ENCODE data around the gene CYP4F12. TPM values are rescaled to one million over a fixed set of nuclear protein-coding genes. Genes with fewer than 3 reads are reported as not detected.

Gene CYP4F12
- 5.8 TPM for total RNA-seq
- long read RNA-seq, partial matches to known transcripts = 0 of 1 reads
- long read RNA-seq, other reads (novel, unspliced or antisense) = 1 of 1 reads

GRCh38 chr19:15672580-15673175 lies at the start of gene CYP4F12:
CYP4F12 (plus strand) TSS chr19:15673087; CDS start chr19:15673530, 443 bp downstream.
- DNase-seq (ENCODE audit: missing footprints) (peak; percentile 93), ATAC-seq (peak; percentile 98)
- intact Hi-C loops (cut with DNase I) = loop anchor here (5.0 kb wide), 1 partner anchor 110 kb away; no protein-coding TSS in a partner anchor

- no peak for DNase-seq (ENCODE audit: missing footprints)
- ATAC-seq = no peak
- intact Hi-C loops (cut with DNase I) = no loop called here
Measured at GRCh38 chr19:15623711-15624318, 49.1 kb upstream of the CYP4F12 start.

- ATAC-seq = no peak
- DNase-seq (ENCODE audit: missing footprints) = no peak
- intact Hi-C loops (cut with DNase I) = loop anchor here (1.0 to 2.0 kb wide), 3 partner anchors 182 to 554 kb away; no protein-coding TSS in a partner anchor
Measured at GRCh38 chr19:15628236-15629002, 44.5 kb upstream of the CYP4F12 start.

GRCh38 chr19:15629003-15629880 lies 43.6 kb upstream of the CYP4F12 start:
- DNase-seq (ENCODE audit: missing footprints) = peak; percentile 92
- peak; percentile 81 for ATAC-seq
- intact Hi-C loops (cut with DNase I) = loop anchor here (1.0 to 2.0 kb wide), 3 partner anchors 181 to 554 kb away; no protein-coding TSS in a partner anchor

GRCh38 chr19:15631817-15632216 lies 41.1 kb upstream of the CYP4F12 start:
- no peak for ATAC-seq
- intact Hi-C loops (cut with DNase I) = loop anchor here (5.0 kb wide), 1 partner anchor 125 kb away; no protein-coding TSS in a partner anchor
- DNase-seq (ENCODE audit: missing footprints) = no peak

- DNase-seq (ENCODE audit: missing footprints) = no peak
- intact Hi-C loops (cut with DNase I) = loop anchor here (5.0 kb wide), 1 partner anchor 124 kb away; no protein-coding TSS in a partner anchor
- peak; percentile 28 for ATAC-seq
Measured at GRCh38 chr19:15633082-15633835, 39.6 kb upstream of the CYP4F12 start.

- DNase-seq (ENCODE audit: missing footprints) (no peak), ATAC-seq (no peak)
- intact Hi-C loops (cut with DNase I) = loop anchor here (5.0 kb wide), 1 partner anchor 123 kb away; no protein-coding TSS in a partner anchor
Measured at GRCh38 chr19:15634105-15634504, 38.8 kb upstream of the CYP4F12 start.

GRCh38 chr19:15635016-15635805 lies 37.7 kb upstream of the CYP4F12 start:
- DNase-seq (ENCODE audit: missing footprints) = no peak
- no peak for ATAC-seq
- intact Hi-C loops (cut with DNase I) = no loop called here

- no peak for ATAC-seq
- intact Hi-C loops (cut with DNase I) = no loop called here
- no peak for DNase-seq (ENCODE audit: missing footprints)
Measured at GRCh38 chr19:15636026-15636425, 36.9 kb upstream of the CYP4F12 start.

GRCh38 chr19:15639596-15639995 lies 33.3 kb upstream of the CYP4F12 start:
- ATAC-seq (no peak), DNase-seq (ENCODE audit: missing footprints) (no peak)
- intact Hi-C loops (cut with DNase I) = no loop called here

GRCh38 chr19:15640294-15640903 lies 32.5 kb upstream of the CYP4F12 start, which contains the start of gene CYP4F3:
CYP4F3 (plus strand) TSS chr19:15640897; CDS start chr19:15641416, 519 bp downstream.
- peak; percentile 90 for DNase-seq (ENCODE audit: missing footprints)
- intact Hi-C loops (cut with DNase I) = no loop called here
- peak; percentile 90 for ATAC-seq

- DNase-seq (ENCODE audit: missing footprints) (no peak), ATAC-seq (peak; percentile 3)
- intact Hi-C loops (cut with DNase I) = no loop called here
Measured at GRCh38 chr19:15640904-15641597, 31.8 kb upstream of the CYP4F12 start.

GRCh38 chr19:15641901-15642491 lies 30.9 kb upstream of the CYP4F12 start:
- intact Hi-C loops (cut with DNase I) = no loop called here
- DNase-seq (ENCODE audit: missing footprints) (no peak), ATAC-seq (no peak)

GRCh38 chr19:15642807-15643206 lies 30.1 kb upstream of the CYP4F12 start:
- no peak for DNase-seq (ENCODE audit: missing footprints)
- intact Hi-C loops (cut with DNase I) = no loop called here
- ATAC-seq = no peak

GRCh38 chr19:15643387-15643786 lies 29.5 kb upstream of the CYP4F12 start:
- intact Hi-C loops (cut with DNase I) = no loop called here
- DNase-seq (ENCODE audit: missing footprints) = no peak
- no peak for ATAC-seq

Data from Right ventricle myocardium inferior (tissue), 1 donor.